ENCODE measurements around the gene CALM3. TPM values are rescaled to one million over a fixed set of nuclear protein-coding genes. Genes with fewer than 3 reads are reported as not detected.
A peak's percentile ranks its signal among the peaks of the same experiment; 100 is the strongest.

CALM3 gene
- total RNA-seq, 1 donor from 2014 or later: 142 TPM

DNA sequence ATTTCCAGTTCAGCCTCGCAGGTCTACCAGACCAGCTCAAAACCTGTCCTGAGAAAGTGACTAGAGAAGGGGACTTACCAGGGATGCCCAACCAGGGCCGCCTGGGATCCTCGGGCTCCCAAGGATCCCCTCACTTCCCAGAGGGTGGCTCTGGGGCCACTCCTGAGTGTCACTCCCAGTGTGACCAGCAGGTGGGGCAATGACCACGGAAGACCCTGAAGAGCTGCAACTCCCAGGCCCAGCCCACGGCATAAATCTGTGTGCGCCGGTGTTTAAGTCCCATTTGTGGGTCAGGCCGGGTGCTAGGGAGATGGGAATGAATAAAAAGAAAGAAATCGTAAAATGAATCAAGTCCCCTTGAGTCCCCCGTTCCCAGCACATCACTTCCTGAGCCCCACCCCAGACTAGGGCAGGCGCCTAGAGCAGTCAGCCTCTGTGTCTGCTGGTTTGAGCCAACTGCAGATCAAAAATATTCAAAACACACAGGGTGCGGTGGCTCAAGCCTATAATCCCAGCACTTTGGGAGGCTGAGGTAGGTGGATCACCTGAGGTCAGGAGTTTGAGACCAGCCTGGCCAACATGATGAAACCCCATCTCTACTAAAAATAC lies 13.1 kb downstream of the CALM3 start:
- intact Hi-C loops (cut with DNase I): loop anchor here (5.0 kb wide), 1 partner anchor 48 kb away; the partner anchor contains the start of gene DACT3
- Histone ChIP-seq H3K36me3 (peaks cover 9% of the 10 kb centered on the region), H3K9me3 (no peaks in the 10 kb centered on the region), H3K4me3 (no peak overlapping the region), H3K27me3 (no peaks in the 10 kb centered on the region), H3K4me1 (peaks cover 22% of the 10 kb centered on the region), H3K27ac (no peak overlapping the region)
- TF ChIP-seq, protein P1, sequence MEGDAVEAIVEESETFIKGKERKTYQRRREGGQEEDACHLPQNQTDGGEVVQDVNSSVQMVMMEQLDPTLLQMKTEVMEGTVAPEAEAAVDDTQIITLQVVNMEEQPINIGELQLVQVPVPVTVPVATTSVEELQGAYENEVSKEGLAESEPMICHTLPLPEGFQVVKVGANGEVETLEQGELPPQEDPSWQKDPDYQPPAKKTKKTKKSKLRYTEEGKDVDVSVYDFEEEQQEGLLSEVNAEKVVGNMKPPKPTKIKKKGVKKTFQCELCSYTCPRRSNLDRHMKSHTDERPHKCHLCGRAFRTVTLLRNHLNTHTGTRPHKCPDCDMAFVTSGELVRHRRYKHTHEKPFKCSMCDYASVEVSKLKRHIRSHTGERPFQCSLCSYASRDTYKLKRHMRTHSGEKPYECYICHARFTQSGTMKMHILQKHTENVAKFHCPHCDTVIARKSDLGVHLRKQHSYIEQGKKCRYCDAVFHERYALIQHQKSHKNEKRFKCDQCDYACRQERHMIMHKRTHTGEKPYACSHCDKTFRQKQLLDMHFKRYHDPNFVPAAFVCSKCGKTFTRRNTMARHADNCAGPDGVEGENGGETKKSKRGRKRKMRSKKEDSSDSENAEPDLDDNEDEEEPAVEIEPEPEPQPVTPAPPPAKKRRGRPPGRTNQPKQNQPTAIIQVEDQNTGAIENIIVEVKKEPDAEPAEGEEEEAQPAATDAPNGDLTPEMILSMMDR (IDR thresholded peaks at IDR 0.05): peak; percentile 91
- peak; percentile 93 for ATAC-seq
- peak; percentile 89 for DNase-seq

DNA sequence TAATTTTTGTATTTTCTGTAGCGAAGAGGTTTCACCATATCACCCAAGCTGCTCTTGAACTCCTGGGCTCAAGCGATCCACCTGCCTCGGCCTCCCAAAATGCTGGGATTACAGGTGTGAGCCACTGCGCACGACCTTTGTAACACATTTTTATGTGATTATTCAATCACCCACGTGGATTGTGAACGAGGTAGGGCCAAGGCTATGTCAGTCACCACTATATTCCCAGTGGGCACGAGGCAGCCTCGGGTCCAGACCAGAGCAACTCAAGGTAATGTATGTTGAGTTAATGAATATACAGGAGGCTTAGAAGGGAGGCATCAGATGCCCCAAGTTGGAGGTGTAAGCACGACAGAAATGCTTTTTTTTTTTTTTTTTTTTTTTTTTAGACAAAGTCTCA lies 14.8 kb downstream of the CALM3 start:
- no peaks in the 10 kb centered on the region for H3K9me3 ChIP-seq
- peaks cover 37% of the 10 kb centered on the region for H3K4me1 ChIP-seq
- no peak overlapping the region for H3K27ac ChIP-seq
- no peak for DNase-seq
- H3K36me3 ChIP-seq: no peaks in the 10 kb centered on the region
- ATAC-seq: no peak
- TF ChIP-seq, protein P1 (IDR thresholded peaks at IDR 0.05): no peak
- H3K27me3 ChIP-seq: no peaks in the 10 kb centered on the region
- no peak overlapping the region for H3K4me3 ChIP-seq
- intact Hi-C loops (cut with DNase I): no loop called here

DNA sequence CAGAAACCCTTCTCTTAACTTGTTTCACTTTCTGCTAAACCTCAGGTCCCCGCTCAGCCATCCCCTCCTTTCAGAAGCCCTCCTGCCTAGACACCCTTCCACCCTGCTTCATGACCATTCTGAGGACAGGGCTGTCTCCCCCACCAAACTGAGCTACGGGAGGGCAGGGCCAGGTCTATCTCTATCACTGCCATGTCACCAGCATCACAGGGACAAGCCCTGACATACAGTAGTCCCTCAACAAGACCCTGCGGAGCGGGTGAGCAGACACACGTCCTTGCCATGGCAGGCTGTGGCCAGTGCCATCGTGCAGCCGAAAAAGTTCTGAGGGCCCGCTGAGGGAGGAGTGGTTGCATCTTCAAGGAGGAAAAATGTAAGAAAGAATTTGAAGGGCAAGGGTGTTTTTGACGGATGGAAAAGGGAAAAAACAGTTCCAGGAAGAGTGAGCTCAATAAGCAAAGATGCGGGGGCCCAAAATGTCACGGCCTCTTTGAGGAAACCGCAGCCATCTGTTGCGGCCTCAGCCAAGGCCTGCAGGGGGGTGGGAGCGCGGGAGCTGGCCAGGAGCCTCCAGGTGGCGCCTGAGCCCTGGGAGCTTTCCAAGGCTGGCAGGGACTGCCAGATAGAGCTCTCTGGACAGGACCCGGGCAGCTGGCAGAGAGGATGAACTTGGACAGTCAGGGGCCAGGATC lies 15.6 kb downstream of the CALM3 start:
- intact Hi-C loops (cut with DNase I): no loop called here
- Histone ChIP-seq H3K4me1 (peaks cover 37% of the 10 kb centered on the region), H3K27me3 (no peaks in the 10 kb centered on the region), H3K4me3 (no peak overlapping the region), H3K27ac (no peak overlapping the region), H3K36me3 (no peaks in the 10 kb centered on the region), H3K9me3 (no peaks in the 10 kb centered on the region)
- TF ChIP-seq, protein P1 (IDR thresholded peaks at IDR 0.05): peak; percentile 33
- ATAC-seq (peak; percentile 57), DNase-seq (peak; percentile 82)

DNA sequence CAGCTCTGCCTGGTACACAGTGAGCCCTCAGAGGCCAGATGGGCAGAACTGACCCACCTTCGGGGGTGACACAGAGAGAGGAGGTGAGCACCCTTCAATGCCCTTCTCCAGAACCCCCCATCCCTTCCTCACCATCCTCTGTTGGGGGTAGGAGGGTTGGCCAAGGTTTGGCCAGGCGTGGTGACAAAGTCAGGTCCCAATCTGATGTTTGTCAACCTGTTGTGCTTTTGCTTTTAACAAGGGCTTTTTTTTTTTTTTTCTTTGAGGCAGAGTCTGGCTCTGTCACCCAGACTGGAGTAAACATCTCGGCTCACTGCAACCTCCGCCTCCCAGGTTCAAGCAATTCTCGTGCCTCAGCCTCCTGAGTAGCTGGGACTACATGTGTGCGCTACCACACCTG lies 16.5 kb downstream of the CALM3 start:
- no peaks in the 10 kb centered on the region for H3K27me3 ChIP-seq
- TF ChIP-seq, protein P1 (IDR thresholded peaks at IDR 0.05): no peak
- H3K36me3 ChIP-seq: no peaks in the 10 kb centered on the region
- intact Hi-C loops (cut with DNase I): no loop called here
- H3K27ac ChIP-seq: no peak overlapping the region
- ATAC-seq (no peak), DNase-seq (no peak)
- peaks cover 37% of the 10 kb centered on the region for H3K4me1 ChIP-seq
- H3K9me3 ChIP-seq: no peaks in the 10 kb centered on the region
- no peak overlapping the region for H3K4me3 ChIP-seq

DNA sequence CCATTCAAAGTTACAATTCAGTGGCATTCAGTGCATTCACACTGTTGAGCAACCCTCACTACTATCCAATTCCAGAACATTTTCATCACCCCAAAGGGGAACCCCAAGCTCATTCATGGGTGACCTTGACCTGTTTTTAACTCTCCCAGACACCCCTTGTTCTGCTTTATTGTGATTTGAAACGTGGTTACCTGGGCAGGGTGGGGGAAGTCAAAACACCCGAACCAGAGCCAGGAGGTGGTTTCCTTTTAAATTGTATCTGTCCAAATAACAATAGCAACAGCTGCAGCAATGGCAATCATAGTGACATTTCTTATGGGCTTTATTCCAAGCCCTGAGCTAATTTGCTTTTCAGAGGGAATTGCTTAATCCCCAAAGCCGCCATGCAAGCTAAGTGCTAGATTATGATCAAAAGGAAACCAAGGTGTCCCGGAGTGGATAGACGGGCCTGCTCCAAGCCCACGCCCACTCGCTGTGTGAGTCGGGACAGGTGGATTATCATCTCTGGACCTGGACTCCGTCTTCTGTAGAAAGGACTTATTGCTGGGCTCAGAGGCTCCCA lies 17.6 kb downstream of the CALM3 start:
- TF ChIP-seq, protein P1 (IDR thresholded peaks at IDR 0.05): no peak
- peak overlapping the region; percentile 17 for H3K27ac ChIP-seq
- no peak for DNase-seq
- H3K36me3 ChIP-seq: no peaks in the 10 kb centered on the region
- no peaks in the 10 kb centered on the region for H3K27me3 ChIP-seq
- H3K9me3 ChIP-seq: no peaks in the 10 kb centered on the region
- peaks cover 37% of the 10 kb centered on the region for H3K4me1 ChIP-seq
- no peak overlapping the region for H3K4me3 ChIP-seq
- ATAC-seq: peak; percentile 41
- intact Hi-C loops (cut with DNase I): no loop called here
